IMR-90 (cell line): ENCODE results near the gene KRTAP10-1. TPM values are rescaled to one million over a fixed set of nuclear protein-coding genes. Genes with fewer than 3 reads are reported as not detected.
"Not testable (repeated sequence)": the region's sequence is repeated elsewhere in the genome, so short reads cannot be mapped to it uniquely, and the experiment has no call there.

ENCODE experiments used
- ATAC-seq: fragments of 200-7000 bp; cut with Tn5 transposase; 2 replicates; pipeline ENCODE4 v1.9.1; 2020; ENCODE audit warnings: low read depth, mild to moderate bottlenecking, moderate library complexity
- BruUV-seq: library from RNA; stranded (reverse); fragments of 400-500 nt; replicated peaks from 2 replicates; lab custom pipeline; 2021; lab: Mats Ljungman, UMichigan
- CTCF ChIA-PET: fragments of 300-600 bp; formaldehyde crosslinking; extraction: SDS; loops from one replicate; lab custom pipeline; 2021; ENCODE audit warnings: antibody characterized with exemption; lab: Yijun Ruan, JAX
- POLR2A ChIA-PET: fragments of 300-600 bp; sonication (Branson Sonifier 250); formaldehyde crosslinking; loops from one replicate; lab custom pipeline; 2022; ENCODE audit warnings: antibody characterized with exemption; ENCODE audit not compliant: unreplicated experiment; lab: Charles Lee
- DNase-seq: peaks from one replicate; pipeline ENCODE4 v3.0.0; 2013
- H2AFZ ChIP-seq: replicated peaks from 2 replicates; pipeline ENCODE3; 2013; ENCODE audit warnings: low read length, mild to moderate bottlenecking; ENCODE audit not compliant: poor library complexity
- H2AK5ac ChIP-seq: 2 replicates; pipeline ENCODE4 v1.6.1; 2013; ENCODE audit warnings: low read depth, low read length, inconsistent platforms
- H2AK9ac ChIP-seq: replicated peaks from 2 replicates; pipeline ENCODE3; 2013; ENCODE audit warnings: mild to moderate bottlenecking, low read depth, low read length, moderate library complexity; ENCODE audit not compliant: poor library complexity
- H2BK120ac ChIP-seq: 2 replicates; pipeline ENCODE4 v1.6.1; 2013; ENCODE audit warnings: low read depth, low read length, inconsistent platforms
- H2BK15ac ChIP-seq: 3 replicates; pipeline ENCODE4 v1.6.1; 2013; ENCODE audit warnings: low read depth, low read length, inconsistent platforms
- H2BK20ac ChIP-seq: 2 replicates; pipeline ENCODE4 v1.6.1; 2013; ENCODE audit warnings: low read depth, mild to moderate bottlenecking, inconsistent platforms, low read length, moderate library complexity
- H2BK5ac ChIP-seq: 2 replicates; pipeline ENCODE4 v1.6.1; 2013; ENCODE audit warnings: mild to moderate bottlenecking, low read depth, low read length, inconsistent platforms; ENCODE audit not compliant: poor library complexity, severe bottlenecking
- H3K14ac ChIP-seq: replicated peaks from 2 replicates; pipeline ENCODE4 v1.6.1; 2013; ENCODE audit warnings: low read depth, low read length, inconsistent platforms
- H3K18ac ChIP-seq: 2 replicates; pipeline ENCODE4 v1.6.1; 2013; ENCODE audit warnings: low read depth, low read length, control low read depth
- H3K23ac ChIP-seq: 2 replicates; pipeline ENCODE4 v1.6.1; 2013; ENCODE audit warnings: low read depth, low read length, inconsistent platforms
- H3K27ac ChIP-seq: 2 replicates; pipeline ENCODE4 v1.5.1; 2013; ENCODE audit warnings: mild to moderate bottlenecking, control low read depth, low read length; ENCODE audit not compliant: insufficient read depth
- H3K27me3 ChIP-seq: 2 replicates; pipeline ENCODE4 v1.6.1; 2013; ENCODE audit warnings: low read length; ENCODE audit not compliant: control insufficient read depth, insufficient read depth
- H3K36me3 ChIP-seq: 2 replicates; pipeline ENCODE4 v1.6.1; 2013; ENCODE audit warnings: low read length, mixed read lengths; ENCODE audit not compliant: control insufficient read depth, insufficient read depth
- H3K4ac ChIP-seq: 2 replicates; pipeline ENCODE4 v1.6.1; 2013; ENCODE audit warnings: low read depth, low read length, inconsistent platforms
- H3K4me1 ChIP-seq: 2 replicates; pipeline ENCODE4 v1.6.1; 2013; ENCODE audit warnings: low read length, mixed read lengths; ENCODE audit not compliant: control insufficient read depth, insufficient read depth
- H3K4me2 ChIP-seq: 2 replicates; pipeline ENCODE4 v1.6.1; 2013; ENCODE audit warnings: low read depth, mild to moderate bottlenecking, control low read depth, low read length, moderate library complexity
- H3K4me3 ChIP-seq: 2 replicates; pipeline ENCODE4 v1.5.1; 2013; ENCODE audit warnings: low read depth, mild to moderate bottlenecking, control low read depth, low read length, moderate library complexity; ENCODE audit not compliant: insufficient read depth
- H3K56ac ChIP-seq: 2 replicates; pipeline ENCODE4 v1.6.1; 2013; ENCODE audit warnings: low read length, inconsistent platforms; ENCODE audit not compliant: insufficient read depth; ENCODE audit errors: extremely low read depth
- H3K79me1 ChIP-seq, 2 experiments: 2 replicates each; pipeline ENCODE4 v1.6.1; 2013; ENCODE audit warnings: low read length in 2 of 2, inconsistent platforms in 1 of 2, low read depth in 1 of 2
- H3K9ac ChIP-seq: 2 replicates; pipeline ENCODE4 v1.6.1; 2013; ENCODE audit warnings: low read depth, low read length, control low read depth
- H3K9me1 ChIP-seq: 2 replicates; pipeline ENCODE4 v1.6.1; 2013; ENCODE audit warnings: low read length, inconsistent platforms; ENCODE audit not compliant: insufficient read depth
- H3K9me3 ChIP-seq: 2 replicates; pipeline ENCODE4 v1.6.1; 2013; ENCODE audit warnings: low read length; ENCODE audit not compliant: control insufficient read depth, insufficient read depth
- H4K20me1 ChIP-seq: 2 replicates; pipeline ENCODE4 v1.6.1; 2013; ENCODE audit warnings: low read length, inconsistent platforms; ENCODE audit not compliant: insufficient read depth
- H4K5ac ChIP-seq: 2 replicates; pipeline ENCODE4 v1.6.1; 2013; ENCODE audit warnings: mild to moderate bottlenecking, low read depth, low read length, control low read depth
- H4K8ac ChIP-seq, 2 experiments: 2 replicates each; pipeline ENCODE4 v1.6.1; 2013; ENCODE audit warnings: low read depth in 2 of 2, low read length in 2 of 2, control low read depth in 1 of 2, inconsistent platforms in 1 of 2
- H4K91ac ChIP-seq: 2 replicates; pipeline ENCODE4 v1.6.1; 2013; ENCODE audit warnings: low read depth, low read length, inconsistent platforms; ENCODE audit not compliant: insufficient read depth
- FOS ChIP-seq: fragments of 150-350 bp; IDR thresholded peaks from 2 replicates; pipeline ENCODE4 v1.6.1; 2016; ENCODE audit warnings: low read depth, low read length
- MXI1 ChIP-seq: IDR thresholded peaks from 2 replicates; pipeline ENCODE4 v1.6.1; 2012; ENCODE audit warnings: low read depth, mild to moderate bottlenecking, low read length, moderate library complexity, borderline replicate concordance
- RAD21 ChIP-seq: IDR thresholded peaks from 2 replicates; pipeline ENCODE4 v1.6.1; 2012; ENCODE audit warnings: low read length, improper control_type of control experiment
- WGBS, 2 experiments: methylation state at CpG; one replicate each; pipeline versions ENCODE4 v1.1.5 to v1.1.7; 2013; ENCODE audit warnings: missing lambda C conversion rate in 2 of 2; ENCODE audit not compliant: insufficient read length in 1 of 2; ENCODE audit errors: extremely low coverage in 2 of 2; 5-methylcytosine and 5-hydroxymethylcytosine counted together
- dilution Hi-C: fragments of 300-500 bp; cut with HindIII; formaldehyde crosslinking; loops from one replicate; pipeline ENCODE4 v1.14.3; 2018; ENCODE audit warnings: low sequenced_read_pairs; ENCODE audit not compliant: unreplicated experiment
- in situ Hi-C: fragments of 300-500 bp; cut with MboI; formaldehyde crosslinking; loops from 3 replicates; pipeline ENCODE4 v1.14.3; 2019; ENCODE audit warnings: low sequenced_read_pairs, inconsistent platforms, mixed read lengths
- intact Hi-C: fragments of 100-400 bp; cut with micrococcal nuclease; formaldehyde crosslinking; loops from 2 replicates; pipeline ENCODE4 v1.10.0; 2022
- polyA plus RNA-seq, 3 experiments: library from polyadenylated mRNA; depleted of rRNA; stranded (reverse); fragments of >200 nt; gene quantifications; 2 replicates each; pipeline ENCODE4 v1.2.3, GENCODE V29; 2012; ENCODE audit warnings: low replicate concordance in 1 of 3
- total RNA-seq: library from RNA; depleted of rRNA; stranded (reverse); fragments of >200 nt; gene quantifications from 2 replicates; pipeline ENCODE4 v1.2.3, GENCODE V29; 2012
- TF ChIP-seq, protein P1 (sequence below): conservative IDR thresholded peaks from 2 replicates; pipeline ENCODE4 v1.5.1; 2012; ENCODE audit warnings: mild to moderate bottlenecking, low read depth, low read length, improper control_type of control experiment

Gene KRTAP10-1
- total and polyA plus RNA-seq, 2 of the 4 experiments (the other 2 are of a cell fraction) = not detected

GRCh38 chr21:44550807-44551206, 10.8 kb upstream of the KRTAP10-1 start:
- Histone ChIP-seq H3K23ac (no peak overlapping the region), H3K14ac (no peak overlapping the region), H4K5ac (no peak overlapping the region), H2BK20ac (no peak overlapping the region), H2AK9ac (no peak overlapping the region), H3K9me3 (peaks cover 2% of the 10 kb centered on the region; the same call in 1 of the 2 replicates), H3K36me3 (no peaks in the 10 kb centered on the region), H2BK120ac (no peak overlapping the region), H2AK5ac (no peak overlapping the region), H3K4me2 (no peak overlapping the region), H3K27me3 (peaks cover 14% of the 10 kb centered on the region), H3K9me1 (no peaks in the 10 kb centered on the region), H3K56ac (no peak overlapping the region), H3K27ac (no peak overlapping the region), H3K79me1 (no peaks in the 10 kb centered on the region), H4K20me1 (no peaks in the 10 kb centered on the region), H4K8ac (no peak overlapping the region), H3K4me1 (no peaks in the 10 kb centered on the region), H3K4me3 (no peak overlapping the region), H2BK5ac (no peak overlapping the region), H3K18ac (no peak overlapping the region), H4K91ac (no peak overlapping the region), H2AFZ (no peak overlapping the region), H3K4ac (no peak overlapping the region), H2BK15ac (no peak overlapping the region), H3K9ac (no peak overlapping the region)
- no peak for TF ChIP-seq FOS
- no peak for TF ChIP-seq RAD21
- TF ChIP-seq, protein P1, sequence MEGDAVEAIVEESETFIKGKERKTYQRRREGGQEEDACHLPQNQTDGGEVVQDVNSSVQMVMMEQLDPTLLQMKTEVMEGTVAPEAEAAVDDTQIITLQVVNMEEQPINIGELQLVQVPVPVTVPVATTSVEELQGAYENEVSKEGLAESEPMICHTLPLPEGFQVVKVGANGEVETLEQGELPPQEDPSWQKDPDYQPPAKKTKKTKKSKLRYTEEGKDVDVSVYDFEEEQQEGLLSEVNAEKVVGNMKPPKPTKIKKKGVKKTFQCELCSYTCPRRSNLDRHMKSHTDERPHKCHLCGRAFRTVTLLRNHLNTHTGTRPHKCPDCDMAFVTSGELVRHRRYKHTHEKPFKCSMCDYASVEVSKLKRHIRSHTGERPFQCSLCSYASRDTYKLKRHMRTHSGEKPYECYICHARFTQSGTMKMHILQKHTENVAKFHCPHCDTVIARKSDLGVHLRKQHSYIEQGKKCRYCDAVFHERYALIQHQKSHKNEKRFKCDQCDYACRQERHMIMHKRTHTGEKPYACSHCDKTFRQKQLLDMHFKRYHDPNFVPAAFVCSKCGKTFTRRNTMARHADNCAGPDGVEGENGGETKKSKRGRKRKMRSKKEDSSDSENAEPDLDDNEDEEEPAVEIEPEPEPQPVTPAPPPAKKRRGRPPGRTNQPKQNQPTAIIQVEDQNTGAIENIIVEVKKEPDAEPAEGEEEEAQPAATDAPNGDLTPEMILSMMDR = no peak
- TF ChIP-seq MXI1 = no peak
- WGBS, 2 experiments = 57% methylated on average over 9 of the region's 10 CpGs; no CpG with 5 or more reads in 1 of the 2 experiments
- ATAC-seq (no peak), DNase-seq (no peak)
- dilution Hi-C loops = no loop called here
- CTCF ChIA-PET = no interaction called here
- in situ Hi-C loops = no loop called here
- intact Hi-C loops = no loop called here
- BruUV-seq = no TSS peak
- POLR2A ChIA-PET = no interaction called here

GRCh38 chr21:44550285-44550684, 10.3 kb upstream of the KRTAP10-1 start:
- H3K79me1 ChIP-seq, H2BK120ac ChIP-seq, H3K9me3 ChIP-seq, H3K4me2 ChIP-seq, H3K27ac ChIP-seq, H2BK5ac ChIP-seq, DNase-seq, H4K20me1 ChIP-seq, H3K4me1 ChIP-seq, H2BK15ac ChIP-seq, ATAC-seq, H3K18ac ChIP-seq, BruUV-seq, H3K4ac ChIP-seq, H4K8ac ChIP-seq, H3K9me1 ChIP-seq, H4K91ac ChIP-seq, H2AK9ac ChIP-seq, H3K36me3 ChIP-seq, CTCF ChIA-PET, H3K9ac ChIP-seq, H3K23ac ChIP-seq, in situ Hi-C loops, H2BK20ac ChIP-seq, H2AFZ ChIP-seq, H2AK5ac ChIP-seq, H3K56ac ChIP-seq, POLR2A ChIA-PET, H4K5ac ChIP-seq, intact Hi-C loops, dilution Hi-C loops, H3K4me3 ChIP-seq, H3K14ac ChIP-seq: not testable (repeated sequence)
- peaks cover 12% of the 10 kb centered on the region for H3K27me3 ChIP-seq
- WGBS, 2 experiments = no CpG with 5 or more reads among the region's 17 CpGs
